CD4-positive, CD25-positive, alpha-beta regulatory T cell (primary cell): Measurements from ENCODE around the gene REEP3. TPM values are rescaled to one million over a fixed set of nuclear protein-coding genes. Genes with fewer than 3 reads are reported as not detected.
A peak's percentile ranks its signal among the peaks of the same experiment; 100 is the strongest.
"Not testable (repeated sequence)": the region's sequence is repeated elsewhere in the genome, so short reads cannot be mapped to it uniquely, and the experiment has no call there.

Experiments
- ATAC-seq, 2 donors: fragments of 150-1000 bp; cut with Tn5 transposase; one replicate each; pipeline ENCODE4 v1.10.0; 2021; ENCODE audit warnings: low read depth in 2 of 2, moderate number of reproducible peaks in 2 of 2, moderate library complexity in 1 of 2
- DNase-seq, 3 donors: peaks; one replicate each; pipeline versions ENCODE4 v3.0.0 to v3.0.0-alpha.2; 2012 to 2022; ENCODE audit warnings: mixed read lengths in 1 of 3
- H3K27ac ChIP-seq: one replicate; pipeline ENCODE4 v1.7.0; 2013; ENCODE audit warnings: mild to moderate bottlenecking, low read length; ENCODE audit not compliant: insufficient read depth, poor library complexity, severe bottlenecking
- H3K27me3 ChIP-seq: one replicate; pipeline ENCODE4 v1.7.0; 2013; ENCODE audit warnings: low read length; ENCODE audit not compliant: control insufficient read depth, insufficient read depth
- H3K36me3 ChIP-seq: one replicate; pipeline ENCODE4 v1.7.0; 2013; ENCODE audit warnings: mild to moderate bottlenecking, low read length, moderate library complexity; ENCODE audit not compliant: control insufficient read depth, insufficient read depth
- H3K4me1 ChIP-seq: 2 replicates; pipeline ENCODE4 v1.7.0; 2013; ENCODE audit warnings: mild to moderate bottlenecking, low read length; ENCODE audit not compliant: insufficient read depth, control insufficient read depth, poor library complexity, severe bottlenecking
- H3K4me3 ChIP-seq: one replicate; pipeline ENCODE4 v1.7.0; 2013; ENCODE audit warnings: low read depth, mild to moderate bottlenecking, low read length, moderate library complexity
- H3K9me3 ChIP-seq, 2 experiments: 1 replicate in 1 of 2; 2 replicates in 1 of 2; pipeline ENCODE4 v1.7.0; 2013; ENCODE audit warnings: low read length in 2 of 2, mild to moderate bottlenecking in 1 of 2, moderate library complexity in 1 of 2; ENCODE audit not compliant: control insufficient read depth in 2 of 2
- H3K27ac Mint-ChIP-seq, 3 donors: one replicate each; pipeline ENCODE4 v1.8.0; 2020 to 2022; ENCODE audit warnings: mild to moderate bottlenecking in 3 of 3, mixed read lengths in 3 of 3, moderate library complexity in 2 of 3
- H3K27me3 Mint-ChIP-seq: one replicate; pipeline ENCODE4 v1.8.0; 2022; ENCODE audit warnings: mild to moderate bottlenecking, mixed read lengths
- H3K36me3 Mint-ChIP-seq: one replicate; pipeline ENCODE4 v1.8.0; 2020; ENCODE audit warnings: mixed read lengths
- H3K4me1 Mint-ChIP-seq, 4 donors: one replicate each; pipeline ENCODE4 v1.8.0; 2020 to 2022; ENCODE audit warnings: mixed read lengths in 4 of 4, mild to moderate bottlenecking in 1 of 4
- H3K4me3 Mint-ChIP-seq, 4 donors: one replicate each; pipeline ENCODE4 v1.8.0; 2020 to 2022; ENCODE audit warnings: mild to moderate bottlenecking in 4 of 4, mixed read lengths in 4 of 4, moderate library complexity in 3 of 4
- H3K9me3 Mint-ChIP-seq, 7 donors: one replicate each; pipeline ENCODE4 v1.8.0; 2020 to 2022; ENCODE audit warnings: mixed read lengths in 7 of 7, mild to moderate bottlenecking in 3 of 7, moderate library complexity in 2 of 7
- polyA plus RNA-seq, 4 donors: library from polyadenylated mRNA; unstranded; fragments of 300-500 nt; fragmentation: Illumina TruSeq; gene quantifications; one replicate each; pipeline ENCODE4 v1.2.3, GENCODE V29; 2021
- total RNA-seq: library from RNA; stranded (reverse); gene quantifications from one replicate; pipeline ENCODE4 v1.2.3, GENCODE V29; 2022

REEP3 gene
- total and polyA plus RNA-seq, 5 donors from 2014 or later = 12.7 to 21.2 (median 17.6) TPM

GRCh38 chr10:63644418-63645142 lies 123.4 kb downstream of the REEP3 start:
- ATAC-seq (no peak), DNase-seq (no peak)
- Mint-ChIP-seq H3K27ac (no peak overlapping the region), H3K27me3 (no peaks in the 10 kb centered on the region), H3K36me3 (no peaks in the 10 kb centered on the region), H3K9me3 (peaks cover 0 to 2% (median 0%) of the 10 kb centered on the region in 7 donors), H3K4me3 (no peak overlapping the region), H3K4me1 (peaks cover 0 to 6% (median 3%) of the 10 kb centered on the region in 4 donors)
- Histone ChIP-seq H3K4me3 (no peak overlapping the region), H3K27me3 (no peaks in the 10 kb centered on the region), H3K4me1 (no peaks in the 10 kb centered on the region), H3K27ac (no peak overlapping the region), H3K36me3 (no peaks in the 10 kb centered on the region), H3K9me3 (no peaks in the 10 kb centered on the region)

GRCh38 chr10:63645195-63645594 lies 124.0 kb downstream of the REEP3 start:
- DNase-seq = no peak
- H3K27me3 ChIP-seq = no peaks in the 10 kb centered on the region
- Mint-ChIP-seq H3K4me1 (peaks cover 0 to 6% (median 3%) of the 10 kb centered on the region in 4 donors), H3K36me3 (no peaks in the 10 kb centered on the region), H3K4me3 (no peak overlapping the region), H3K27ac (no peak overlapping the region), H3K27me3 (no peaks in the 10 kb centered on the region), H3K9me3 (peaks cover 0 to 2% (median 0%) of the 10 kb centered on the region in 7 donors)
- no peaks in the 10 kb centered on the region for H3K36me3 ChIP-seq
- H3K27ac ChIP-seq = no peak overlapping the region
- no peaks in the 10 kb centered on the region for H3K4me1 ChIP-seq
- H3K9me3 ChIP-seq = no peaks in the 10 kb centered on the region
- no peak overlapping the region for H3K4me3 ChIP-seq
- ATAC-seq = no peak

GRCh38 chr10:63646491-63646890 lies 125.3 kb downstream of the REEP3 start:
- H3K4me3 Mint-ChIP-seq = no peak overlapping the region
- DNase-seq = no peak
- Histone ChIP-seq H3K27me3 (no peaks in the 10 kb centered on the region), H3K9me3 (no peaks in the 10 kb centered on the region), H3K36me3 (no peaks in the 10 kb centered on the region), H3K4me3 (no peak overlapping the region), H3K4me1 (no peaks in the 10 kb centered on the region), H3K27ac (no peak overlapping the region)
- peaks cover 0 to 6% (median 3%) of the 10 kb centered on the region in 4 donors for H3K4me1 Mint-ChIP-seq
- H3K27me3 Mint-ChIP-seq = no peaks in the 10 kb centered on the region
- H3K36me3 Mint-ChIP-seq = no peaks in the 10 kb centered on the region
- no peak for ATAC-seq
- H3K9me3 Mint-ChIP-seq = peaks cover 0 to 2% (median 0%) of the 10 kb centered on the region in 7 donors
- H3K27ac Mint-ChIP-seq = no peak overlapping the region

GRCh38 chr10:63651864-63652263 lies 130.7 kb downstream of the REEP3 start:
- H3K9me3 Mint-ChIP-seq = peaks cover 0 to 2% (median 0%) of the 10 kb centered on the region in 7 donors
- no peak overlapping the region for H3K27ac Mint-ChIP-seq
- Histone ChIP-seq H3K9me3 (no peaks in the 10 kb centered on the region), H3K4me1 (no peaks in the 10 kb centered on the region), H3K36me3 (no peaks in the 10 kb centered on the region), H3K4me3 (no peak overlapping the region), H3K27ac (no peak overlapping the region), H3K27me3 (no peaks in the 10 kb centered on the region)
- H3K36me3 Mint-ChIP-seq = no peaks in the 10 kb centered on the region
- no peak for DNase-seq
- ATAC-seq = no peak
- H3K4me1 Mint-ChIP-seq = no peaks in the 10 kb centered on the region
- peaks cover 17% of the 10 kb centered on the region for H3K27me3 Mint-ChIP-seq
- H3K4me3 Mint-ChIP-seq = no peak overlapping the region

- Mint-ChIP-seq H3K9me3 (no peaks in the 10 kb centered on the region), H3K36me3 (no peaks in the 10 kb centered on the region), H3K4me3 (no peak overlapping the region), H3K27me3 (peaks cover 17% of the 10 kb centered on the region), H3K27ac (peak overlapping the region in 1 of 3 donors; percentile 12), H3K4me1 (no peaks in the 10 kb centered on the region)
- no peaks in the 10 kb centered on the region for H3K4me1 ChIP-seq
- DNase-seq = no peak
- no peak for ATAC-seq
- H3K4me3 ChIP-seq = no peak overlapping the region
- no peaks in the 10 kb centered on the region for H3K9me3 ChIP-seq
- no peak overlapping the region for H3K27ac ChIP-seq
- H3K27me3 ChIP-seq = no peaks in the 10 kb centered on the region
- H3K36me3 ChIP-seq = no peaks in the 10 kb centered on the region
Observed at GRCh38 chr10:63653747-63654146, 132.5 kb downstream of the REEP3 start.

- Histone ChIP-seq H3K4me1 (no peaks in the 10 kb centered on the region), H3K27ac (no peak overlapping the region), H3K9me3 (no peaks in the 10 kb centered on the region), H3K4me3 (no peak overlapping the region), H3K36me3 (no peaks in the 10 kb centered on the region), H3K27me3 (no peaks in the 10 kb centered on the region)
- H3K27me3 Mint-ChIP-seq = peaks cover 15% of the 10 kb centered on the region
- no peaks in the 10 kb centered on the region for H3K4me1 Mint-ChIP-seq
- no peak overlapping the region for H3K4me3 Mint-ChIP-seq
- no peaks in the 10 kb centered on the region for H3K9me3 Mint-ChIP-seq
- H3K36me3 Mint-ChIP-seq = no peaks in the 10 kb centered on the region
- H3K27ac Mint-ChIP-seq = no peak overlapping the region
- DNase-seq (no peak), ATAC-seq (no peak)
Observed at GRCh38 chr10:63657761-63658160, 136.6 kb downstream of the REEP3 start.

- not testable (repeated sequence) for H3K9me3 ChIP-seq, H3K27ac Mint-ChIP-seq, ATAC-seq, H3K36me3 ChIP-seq, H3K27me3 ChIP-seq, H3K4me1 Mint-ChIP-seq, H3K27me3 Mint-ChIP-seq, H3K9me3 Mint-ChIP-seq, H3K4me3 ChIP-seq, H3K36me3 Mint-ChIP-seq, DNase-seq, H3K4me1 ChIP-seq, H3K27ac ChIP-seq, H3K4me3 Mint-ChIP-seq
Observed at GRCh38 chr10:63660941-63661340, 139.7 kb downstream of the REEP3 start.

GRCh38 chr10:63661347-63661746 lies 140.1 kb downstream of the REEP3 start:
- H3K27ac Mint-ChIP-seq = no peak overlapping the region
- peaks cover 0 to 1% (median 0%) of the 10 kb centered on the region in 7 donors for H3K9me3 Mint-ChIP-seq
- H3K27me3 ChIP-seq = no peaks in the 10 kb centered on the region
- H3K9me3 ChIP-seq = no peaks in the 10 kb centered on the region
- H3K4me1 ChIP-seq = no peaks in the 10 kb centered on the region
- peaks cover 4% of the 10 kb centered on the region for H3K27me3 Mint-ChIP-seq
- DNase-seq (no peak), ATAC-seq (no peak)
- H3K36me3 Mint-ChIP-seq = no peaks in the 10 kb centered on the region
- H3K27ac ChIP-seq = no peak overlapping the region
- no peaks in the 10 kb centered on the region for H3K4me1 Mint-ChIP-seq
- no peak overlapping the region for H3K4me3 ChIP-seq
- no peak overlapping the region for H3K4me3 Mint-ChIP-seq
- H3K36me3 ChIP-seq = no peaks in the 10 kb centered on the region
